K562 (cell line): Measurements from ENCODE around the gene CYP11A1. TPM values are rescaled to one million over a fixed set of nuclear protein-coding genes. Genes with fewer than 3 reads are reported as not detected.

ENCODE experiments used
- ARNT ChIP-seq, 2 experiments: fragments of 450-650 bp; IDR thresholded peaks; 2 replicates each; pipeline ENCODE4 v1.6.1; 2016; ENCODE audit warnings: mild to moderate bottlenecking in 1 of 2
- CAMTA2 ChIP-seq: fragments of 250-450 bp; sonication (Bioruptor Pico); conservative IDR thresholded peaks from 2 replicates; pipeline ENCODE4 v1.5.1; 2022
- DACH1 ChIP-seq: fragments of 450-650 bp; IDR thresholded peaks from 2 replicates; pipeline ENCODE4 v1.6.1; 2018; ENCODE audit not compliant: partially characterized antibody
- MAFK ChIP-seq: IDR thresholded peaks from 2 replicates; pipeline ENCODE4 v1.6.1; 2011; ENCODE audit warnings: low read length, improper control_type of control experiment
- MECOM ChIP-seq: fragments of 250-450 bp; sonication (Bioruptor Pico); IDR thresholded peaks from 2 replicates; pipeline ENCODE4 v1.8.0; 2022; ENCODE audit warnings: inconsistent platforms
- MTA2 ChIP-seq: fragments of 450-650 bp; IDR thresholded peaks from 2 replicates; pipeline ENCODE4 v1.6.1; 2016; ENCODE audit warnings: low read depth
- MYNN ChIP-seq, 2 experiments: sonication (generic); formaldehyde crosslinking in 1 of 2; IDR thresholded peaks; 2 replicates each; pipeline versions ENCODE4 v1.5.0 to v1.6.1; 2016 to 2020; ENCODE audit warnings: antibody characterized with exemption in 1 of 2, missing genetic modification reagents in 1 of 2
- POLR3G ChIP-seq: IDR thresholded peaks from 2 replicates; pipeline ENCODE4 v1.6.1; 2011; ENCODE audit not compliant: insufficient read length, insufficient replicate concordance; ENCODE audit errors: extremely low read depth
- PRPF4 ChIP-seq: fragments of 200-400 bp; formaldehyde crosslinking; IDR thresholded peaks from one replicate; pipeline ENCODE4 v1.6.1; 2017; ENCODE audit warnings: low read length, low read depth, mild to moderate bottlenecking; ENCODE audit not compliant: insufficient read depth, poor library complexity, severe bottlenecking
- RUNX1 ChIP-seq: sonication (generic); IDR thresholded peaks from 2 replicates; pipeline ENCODE4 v1.6.1; 2016; ENCODE audit warnings: antibody characterized with exemption, low read depth
- SIX5 ChIP-seq, 2 experiments: IDR thresholded peaks; 2 replicates each; pipeline ENCODE4 v1.6.1; 2011; ENCODE audit warnings: low read length in 2 of 2, borderline replicate concordance in 1 of 2, low read depth in 1 of 2, mild to moderate bottlenecking in 1 of 2, moderate library complexity in 1 of 2; ENCODE audit not compliant: insufficient read depth in 1 of 2
- SREBF1 ChIP-seq: fragments of 150-350 bp; IDR thresholded peaks from 2 replicates; pipeline ENCODE4 v1.6.1; 2014; ENCODE audit warnings: antibody characterized with exemption, low read depth, low read length, borderline replicate concordance
- SRSF1 ChIP-seq: fragments of 200-400 bp; formaldehyde crosslinking; IDR thresholded peaks from 2 replicates; pipeline ENCODE4 v1.6.1; 2017; ENCODE audit warnings: mild to moderate bottlenecking, low read depth, low read length, moderate library complexity
- STAT5A ChIP-seq: IDR thresholded peaks from 2 replicates; pipeline ENCODE4 v1.6.1; 2012; ENCODE audit warnings: low read length, inconsistent platforms, borderline replicate concordance
- TAF7 ChIP-seq: fragments of 450-650 bp; IDR thresholded peaks from 2 replicates; pipeline ENCODE4 v1.6.1; 2016; ENCODE audit warnings: missing genetic modification characterization, missing compliant biosample characterization
- TARDBP ChIP-seq: fragments of 450-650 bp; IDR thresholded peaks from 2 replicates; pipeline ENCODE4 v1.6.1; 2016
- TCF15 ChIP-seq: fragments of 250-450 bp; sonication (Bioruptor Pico); IDR thresholded peaks from 2 replicates; pipeline ENCODE4 v1.8.0; 2022; ENCODE audit warnings: moderate library complexity, mild to moderate bottlenecking, inconsistent platforms
- ZBTB43 ChIP-seq: sonication (generic); formaldehyde crosslinking; IDR thresholded peaks from 2 replicates; pipeline ENCODE4 v1.8.0; 2023; ENCODE audit warnings: mild to moderate bottlenecking, missing genetic modification reagents
- ZBTB9 ChIP-seq: fragments of 450-650 bp; formaldehyde crosslinking; IDR thresholded peaks from 2 replicates; pipeline ENCODE4 v1.4.0; 2020; ENCODE audit warnings: mild to moderate bottlenecking, moderate library complexity
- ZFP36 ChIP-seq: fragments of 150-350 bp; IDR thresholded peaks from 2 replicates; pipeline ENCODE4 v1.6.1; 2018; ENCODE audit warnings: low read length, low read depth; ENCODE audit not compliant: partially characterized antibody
- ZNF23 ChIP-seq: fragments of 250-450 bp; sonication (Bioruptor Pico); IDR thresholded peaks from 2 replicates; pipeline ENCODE4 v1.4.0; 2020; ENCODE audit warnings: mild to moderate bottlenecking
- ZNF518B ChIP-seq: fragments of 250-450 bp; sonication (Bioruptor Pico); IDR thresholded peaks from 2 replicates; pipeline ENCODE4 v1.5.0; 2021; ENCODE audit warnings: mild to moderate bottlenecking, moderate library complexity
- polyA plus RNA-seq, 8 experiments: library from polyadenylated mRNA; depleted of rRNA in 4 of 8; stranded (reverse) in 5 of 8; unstranded in 3 of 8; fragments of >200 nt; fragmentation: Nextera tagmentation in 2 of 8; fragmentation: Illumina TruSeq in 1 of 8; extraction: Ambion mirVana in 2 of 8; extraction: Trizol in 1 of 8; gene quantifications; 2 replicates each; pipeline versions ENCODE4 v1.2.1 to v1.2.3, GENCODE V29; 2011 to 2014; ENCODE audit warnings: inconsistent platforms in 1 of 8, missing spikeins in 1 of 8
- total RNA-seq, 7 experiments: library from RNA; depleted of rRNA in 6 of 7; stranded (reverse); fragments of >200 nt in 6 of 7; fragmentation: Illumina TruSeq in 2 of 7; extraction: Trizol in 2 of 7; gene quantifications; 2 replicates each; pipeline versions ENCODE4 v1.2.1 to v1.2.3, GENCODE V29; 2011 to 2021; ENCODE audit warnings: low replicate concordance in 1 of 7

Gene CYP11A1
- total and polyA plus RNA-seq, 9 of the 15 experiments (the other 6 are each of a cell fraction or from before 2014, with no cell fraction given) = 0.06 to 0.24 (median 0.10) TPM; not detected in 4

- no peak for TF ChIP-seq ZBTB43
- TF ChIP-seq ZNF518B (CRISPR knock-in tag) = no peak
- no peak for TF ChIP-seq SIX5 (IDR thresholded peaks at IDR 0.05; ENCODE audit: borderline replicate concordance in 1 of 2, insufficient read depth in 1 of 2, low read depth in 1 of 2, low read length in 2 of 2)
- TF ChIP-seq SREBF1 = peak; percentile 31; the same call in 1 of the 2 replicates
- TF ChIP-seq CAMTA2 (CRISPR knock-in tag) = no peak
- TF ChIP-seq TCF15 (CRISPR knock-in tag) = peak; percentile 84
- no peak for TF ChIP-seq POLR3G
- TF ChIP-seq SRSF1 = no peak
- peak; percentile 95 for TF ChIP-seq MYNN (IDR thresholded peaks at IDR 0.05)
- no peak for TF ChIP-seq MYNN (CRISPR knock-in tag; IDR thresholded peaks at IDR 0.05)
- peak; percentile 96 for TF ChIP-seq RUNX1
- TF ChIP-seq ZBTB9 (CRISPR knock-in tag) = peak; percentile 90; the same call in 1 of the 2 replicates
- no peak for TF ChIP-seq PRPF4
- peak; percentile 98 for TF ChIP-seq TARDBP
- peak; percentile 77; the same call in 1 of the 2 replicates for TF ChIP-seq ZNF23
- TF ChIP-seq STAT5A = peak; percentile 100
- TF ChIP-seq MECOM (CRISPR knock-in tag) = peak; percentile 60; the same call in 1 of the 2 replicates
- peak; percentile 49 for TF ChIP-seq ZFP36
- peak; percentile 48 for TF ChIP-seq DACH1
- no peak for TF ChIP-seq TAF7
- TF ChIP-seq ARNT (IDR thresholded peaks at IDR 0.05) = peak; percentile 94 to 97
- peak; percentile 99 for TF ChIP-seq MTA2
- peak; percentile 31 for TF ChIP-seq MAFK
Measured at GRCh38 chr15:74389241-74390048, 22.0 kb upstream of the CYP11A1 start (continued).
